ENCODE results near the gene FOXR1. TPM values are rescaled to one million over a fixed set of nuclear protein-coding genes. Genes with fewer than 3 reads are reported as not detected.

Gene FOXR1
- total and polyA plus RNA-seq, 2 donors (not counting 1 experiment from before 2014, with no cell fraction given), result not detected

DNA sequence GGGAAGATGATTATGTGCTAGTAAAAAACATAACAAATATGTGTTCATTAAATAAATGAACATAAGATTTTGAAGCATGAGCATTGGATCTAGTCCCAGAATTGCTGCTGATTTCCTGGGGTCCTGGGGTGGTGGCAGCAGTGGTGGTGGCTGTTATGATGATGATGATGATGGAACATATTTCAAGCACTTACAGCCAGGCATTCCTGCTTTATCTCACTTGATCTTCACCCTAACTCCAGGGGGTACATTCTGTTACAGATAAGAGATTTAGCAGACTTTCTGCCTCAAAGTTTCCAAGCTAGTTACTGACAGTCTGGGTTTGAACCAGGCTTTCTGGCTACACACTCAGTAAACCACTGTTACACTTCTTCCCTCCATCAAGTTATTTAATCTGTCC lies 52.2 kb downstream of the FOXR1 start:
- no peaks in the 10 kb centered on the region for H3K27me3 Mint-ChIP-seq
- DNase-seq (no peak), ATAC-seq (ENCODE audit: low read depth) (no peak)
- TF ChIP-seq, protein P1, sequence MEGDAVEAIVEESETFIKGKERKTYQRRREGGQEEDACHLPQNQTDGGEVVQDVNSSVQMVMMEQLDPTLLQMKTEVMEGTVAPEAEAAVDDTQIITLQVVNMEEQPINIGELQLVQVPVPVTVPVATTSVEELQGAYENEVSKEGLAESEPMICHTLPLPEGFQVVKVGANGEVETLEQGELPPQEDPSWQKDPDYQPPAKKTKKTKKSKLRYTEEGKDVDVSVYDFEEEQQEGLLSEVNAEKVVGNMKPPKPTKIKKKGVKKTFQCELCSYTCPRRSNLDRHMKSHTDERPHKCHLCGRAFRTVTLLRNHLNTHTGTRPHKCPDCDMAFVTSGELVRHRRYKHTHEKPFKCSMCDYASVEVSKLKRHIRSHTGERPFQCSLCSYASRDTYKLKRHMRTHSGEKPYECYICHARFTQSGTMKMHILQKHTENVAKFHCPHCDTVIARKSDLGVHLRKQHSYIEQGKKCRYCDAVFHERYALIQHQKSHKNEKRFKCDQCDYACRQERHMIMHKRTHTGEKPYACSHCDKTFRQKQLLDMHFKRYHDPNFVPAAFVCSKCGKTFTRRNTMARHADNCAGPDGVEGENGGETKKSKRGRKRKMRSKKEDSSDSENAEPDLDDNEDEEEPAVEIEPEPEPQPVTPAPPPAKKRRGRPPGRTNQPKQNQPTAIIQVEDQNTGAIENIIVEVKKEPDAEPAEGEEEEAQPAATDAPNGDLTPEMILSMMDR (IDR thresholded peaks at IDR 0.05), result no peak
- TF ChIP-seq EZH2 (IDR thresholded peaks at IDR 0.05; ENCODE audit: borderline replicate concordance, insufficient read depth, low read depth, low read length, poor library complexity, severe bottlenecking), result no peak
- peaks cover 12 to 14% of the 10 kb centered on the region in 2 donors for H3K4me1 ChIP-seq (ENCODE audit: control insufficient read depth in 2 of 2, insufficient read depth in 2 of 2, low read length in 2 of 2)
- no peak overlapping the region for H3K4me3 ChIP-seq (ENCODE audit: control extremely low read depth in 1 of 5, extremely low read depth in 1 of 5, insufficient read depth in 1 of 5, low read depth in 2 of 5, low read length in 4 of 5)
- CTCF ChIA-PET, result no interaction called here
- H3K4me1 Mint-ChIP-seq, result peaks cover 17% of the 10 kb centered on the region
- no peak overlapping the region for H3K9ac ChIP-seq (ENCODE audit: low read length)
- peaks cover 54% of the 10 kb centered on the region for H3K79me2 ChIP-seq (ENCODE audit: control insufficient read depth, insufficient read depth, low read length)
- no peak overlapping the region for H3K4me3 Mint-ChIP-seq
- peaks cover 10% of the 10 kb centered on the region for H4K20me1 ChIP-seq (ENCODE audit: control insufficient read depth, insufficient read depth, low read length, poor library complexity, severe bottlenecking)
- H3K27me3 ChIP-seq (replicated peaks in 1 of 4; ENCODE audit: control extremely low read depth in 1 of 4, control insufficient read depth in 3 of 4, insufficient read depth in 4 of 4, low read length in 3 of 4), result no peaks in the 10 kb centered on the region
- H3K27ac ChIP-seq (ENCODE audit: low read length in 2 of 2), result no peak overlapping the region
- H3K27ac Mint-ChIP-seq, result peak overlapping the region; percentile 8
- peaks cover 7 to 44% of the 10 kb centered on the region in 2 experiments for H3K36me3 ChIP-seq (replicated peaks in 1 of 2; ENCODE audit: control extremely low read depth in 1 of 2, control insufficient read depth in 1 of 2, extremely low read depth in 1 of 2, insufficient read depth in 2 of 2, low read length in 1 of 2)
- no peaks in the 10 kb centered on the region for H3K9me3 Mint-ChIP-seq (ENCODE audit: insufficient read depth)
- H3K4me2 ChIP-seq (replicated peaks; ENCODE audit: low read depth, low read length, poor library complexity, severe bottlenecking), result no peak overlapping the region
- H3K9me3 ChIP-seq (ENCODE audit: control extremely low read depth in 1 of 3, control insufficient read depth in 2 of 3, insufficient read depth in 1 of 3, low read length in 2 of 3), result no peaks in the 10 kb centered on the region
- intact Hi-C loops (cut with micrococcal nuclease), result no loop called here
- no peak overlapping the region for H2AFZ ChIP-seq (ENCODE audit: insufficient read depth, low read depth, low read length, poor library complexity, severe bottlenecking)
- POLR2A ChIA-PET, result interaction anchor here (1.0 kb wide), 1 partner anchor 26 kb away, joined by 3 read pairs; the partner anchor contains the start of gene CENATAC

- Histone ChIP-seq H3K4me2 (replicated peaks; ENCODE audit: low read depth, low read length, poor library complexity, severe bottlenecking) (no peak overlapping the region), H3K4me3 (ENCODE audit: control extremely low read depth in 1 of 5, extremely low read depth in 1 of 5, insufficient read depth in 1 of 5, low read depth in 2 of 5, low read length in 4 of 5) (no peak overlapping the region), H3K27ac (ENCODE audit: low read length in 2 of 2) (no peak overlapping the region), H3K27me3 (replicated peaks in 1 of 4; ENCODE audit: control extremely low read depth in 1 of 4, control insufficient read depth in 3 of 4, insufficient read depth in 4 of 4, low read length in 3 of 4) (no peaks in the 10 kb centered on the region), H3K36me3 (replicated peaks in 1 of 2; ENCODE audit: control extremely low read depth in 1 of 2, control insufficient read depth in 1 of 2, extremely low read depth in 1 of 2, insufficient read depth in 2 of 2, low read length in 1 of 2) (peaks cover 7 to 44% of the 10 kb centered on the region in 2 experiments), H3K4me1 (ENCODE audit: control insufficient read depth in 2 of 2, insufficient read depth in 2 of 2, low read length in 2 of 2) (peaks cover 7 to 8% of the 10 kb centered on the region in 2 donors), H4K20me1 (ENCODE audit: control insufficient read depth, insufficient read depth, low read length, poor library complexity, severe bottlenecking) (peaks cover 10% of the 10 kb centered on the region), H2AFZ (ENCODE audit: insufficient read depth, low read depth, low read length, poor library complexity, severe bottlenecking) (no peak overlapping the region), H3K79me2 (ENCODE audit: control insufficient read depth, insufficient read depth, low read length) (peaks cover 55% of the 10 kb centered on the region), H3K9ac (ENCODE audit: low read length) (no peak overlapping the region), H3K9me3 (ENCODE audit: control extremely low read depth in 1 of 3, control insufficient read depth in 2 of 3, insufficient read depth in 1 of 3, low read length in 2 of 3) (no peaks in the 10 kb centered on the region)
- intact Hi-C loops (cut with micrococcal nuclease), result no loop called here
- Mint-ChIP-seq H3K27ac (no peak overlapping the region), H3K4me1 (peaks cover 18% of the 10 kb centered on the region), H3K4me3 (no peak overlapping the region), H3K27me3 (no peaks in the 10 kb centered on the region), H3K9me3 (ENCODE audit: insufficient read depth) (no peaks in the 10 kb centered on the region)
- WGBS (ENCODE audit: insufficient coverage), result 94% methylated on average over 15 of the region's 15 CpGs
- POLR2A ChIA-PET, result interaction anchor here (0.9 to 1.0 kb wide), 2 partner anchors 22 to 27 kb away, joined by 3 to 6 read pairs; partner anchors contain the start of gene CENATAC
- DNase-seq (no peak), ATAC-seq (ENCODE audit: low read depth) (no peak)
- CTCF ChIA-PET, result no interaction called here
- TF ChIP-seq EZH2 (IDR thresholded peaks at IDR 0.05; ENCODE audit: borderline replicate concordance, insufficient read depth, low read depth, low read length, poor library complexity, severe bottlenecking), result no peak
- TF ChIP-seq, protein P1 (IDR thresholded peaks at IDR 0.05), result no peak
These were observed 53.0 kb downstream of the FOXR1 start for GRCh38 chr11:119024430-119025098.

Data from B cell (primary cell).